Keratinocyte (primary cell): Measurements from ENCODE around the gene TH.

Experiments used
- CTCF ChIP-seq, 3 experiments: IDR thresholded peaks in 1 of 3; conservative IDR thresholded peaks in 1 of 3; optimal IDR thresholded peaks in 1 of 3; 2 replicates in 2 of 3; 3 replicates in 1 of 3; pipeline versions ENCODE3 to v1.5.1; 2011; ENCODE audit warnings: low read length in 3 of 3, mild to moderate bottlenecking in 3 of 3, moderate library complexity in 2 of 3, control low read depth in 1 of 3, inconsistent platforms in 1 of 3; ENCODE audit not compliant: insufficient read depth in 2 of 3; ENCODE audit errors: extremely low read depth in 1 of 3
- EZH2 ChIP-seq: IDR thresholded peaks from one replicate; pipeline ENCODE4 v1.6.1; 2012; ENCODE audit warnings: inconsistent platforms, mild to moderate bottlenecking, low read length, moderate library complexity

DNA sequence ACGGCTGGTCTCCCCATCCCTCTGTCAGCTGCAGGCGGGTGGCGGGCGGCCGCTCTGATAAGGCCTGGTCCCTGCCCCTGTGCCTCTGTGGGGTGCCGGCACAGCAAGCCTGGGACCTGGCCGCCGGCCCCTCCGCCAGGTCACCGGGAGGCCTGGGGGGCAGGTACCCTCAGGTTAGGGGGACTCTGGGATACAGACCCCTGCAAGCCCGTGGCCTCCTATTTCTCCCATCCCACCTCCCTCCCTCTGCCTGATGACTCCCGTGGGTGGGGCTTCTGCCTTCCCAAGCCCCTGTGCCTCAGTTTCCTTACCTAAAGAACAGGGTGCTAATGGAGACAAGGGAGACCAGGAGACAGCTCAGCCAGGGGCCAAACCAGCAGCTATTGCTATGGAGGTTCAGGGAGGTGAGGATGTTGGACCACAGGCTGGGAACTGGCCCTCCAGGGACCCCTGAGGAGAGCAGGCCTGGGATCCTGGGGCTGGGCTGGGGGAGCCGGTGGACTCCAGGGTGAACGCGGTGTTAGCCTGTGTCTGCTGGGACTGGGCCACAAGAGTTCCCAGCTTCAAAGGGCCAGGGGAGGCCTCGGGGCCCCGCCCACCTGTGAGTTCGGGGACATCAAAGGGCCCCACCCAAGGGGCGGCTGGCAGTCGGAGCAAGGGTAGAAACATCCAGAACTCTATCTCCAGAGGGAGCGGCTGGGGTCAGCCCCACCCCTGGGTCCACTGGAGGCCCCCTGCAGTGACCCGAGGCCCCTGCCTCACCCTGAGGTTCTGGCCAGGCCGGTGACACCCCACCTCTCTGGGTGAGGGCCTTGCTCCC is 32.0 kb upstream of the TH start:
- TF ChIP-seq CTCF (optimal IDR thresholded peaks at IDR 0.05 in 1 of 3, IDR thresholded peaks at IDR 0.05 in 1 of 3, conservative IDR thresholded peaks at IDR 0.05 in 1 of 3; ENCODE audit: extremely low read depth in 1 of 3, insufficient read depth in 2 of 3, low read length in 3 of 3) (no peak), EZH2 (no peak)
